Gastroesophageal sphincter (tissue), 3 donors: ENCODE measurements around the gene EEFSEC.

Experiments
- EP300 ChIP-seq: sonication (generic); formaldehyde crosslinking; IDR thresholded peaks from one replicate; pipeline ENCODE4 v1.6.1; 2017; ENCODE audit warnings: antibody characterized with exemption, mild to moderate bottlenecking
- POLR2A ChIP-seq, 2 donors: fragments of 450-650 bp; IDR thresholded peaks; one replicate each; pipeline ENCODE4 v1.6.1; 2017; ENCODE audit warnings: antibody characterized with exemption in 2 of 2, mild to moderate bottlenecking in 2 of 2, moderate library complexity in 1 of 2
- TF ChIP-seq, protein P1 (sequence below), 4 experiments: fragments of 200-600 bp in 2 of 4; fragments of 450-650 bp in 2 of 4; sonication (generic) in 1 of 4; IDR thresholded peaks; one replicate each; pipeline ENCODE4 v1.5.1; 2017 to 2019; ENCODE audit warnings: antibody characterized with exemption in 4 of 4, mild to moderate bottlenecking in 2 of 4, moderate library complexity in 2 of 4

DNA sequence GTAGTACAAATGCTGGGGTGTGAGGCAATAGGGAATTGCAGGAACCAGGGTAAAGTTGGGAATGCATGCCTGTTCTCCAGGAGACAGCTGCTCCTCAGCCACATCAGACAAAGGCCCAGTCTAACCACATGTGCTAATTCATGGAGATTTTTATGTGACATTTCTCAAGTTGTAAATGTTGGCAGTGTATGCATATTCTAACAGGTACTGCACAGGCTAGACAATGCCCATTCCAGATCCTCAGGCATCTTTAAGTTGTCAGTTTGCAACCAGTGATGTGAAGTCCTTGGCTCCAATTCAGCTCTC lies 84.9 kb downstream of the EEFSEC start:
- TF ChIP-seq, protein P1, sequence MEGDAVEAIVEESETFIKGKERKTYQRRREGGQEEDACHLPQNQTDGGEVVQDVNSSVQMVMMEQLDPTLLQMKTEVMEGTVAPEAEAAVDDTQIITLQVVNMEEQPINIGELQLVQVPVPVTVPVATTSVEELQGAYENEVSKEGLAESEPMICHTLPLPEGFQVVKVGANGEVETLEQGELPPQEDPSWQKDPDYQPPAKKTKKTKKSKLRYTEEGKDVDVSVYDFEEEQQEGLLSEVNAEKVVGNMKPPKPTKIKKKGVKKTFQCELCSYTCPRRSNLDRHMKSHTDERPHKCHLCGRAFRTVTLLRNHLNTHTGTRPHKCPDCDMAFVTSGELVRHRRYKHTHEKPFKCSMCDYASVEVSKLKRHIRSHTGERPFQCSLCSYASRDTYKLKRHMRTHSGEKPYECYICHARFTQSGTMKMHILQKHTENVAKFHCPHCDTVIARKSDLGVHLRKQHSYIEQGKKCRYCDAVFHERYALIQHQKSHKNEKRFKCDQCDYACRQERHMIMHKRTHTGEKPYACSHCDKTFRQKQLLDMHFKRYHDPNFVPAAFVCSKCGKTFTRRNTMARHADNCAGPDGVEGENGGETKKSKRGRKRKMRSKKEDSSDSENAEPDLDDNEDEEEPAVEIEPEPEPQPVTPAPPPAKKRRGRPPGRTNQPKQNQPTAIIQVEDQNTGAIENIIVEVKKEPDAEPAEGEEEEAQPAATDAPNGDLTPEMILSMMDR (IDR thresholded peaks at IDR 0.05), result no peak
- TF ChIP-seq EP300 (no peak), POLR2A (IDR thresholded peaks at IDR 0.05) (no peak)
